SU-DHL-6 (cell line): ENCODE results near the gene JAK1.

Experiments used
- H2AFZ ChIP-seq: fragments of 200-600 bp; sonication (generic); 2 replicates; pipeline ENCODE4 v1.6.1; 2014; ENCODE audit warnings: low read depth, mild to moderate bottlenecking, moderate library complexity, mixed read lengths, antibody characterized with exemption, low read length; ENCODE audit not compliant: severe bottlenecking
- H3F3A ChIP-seq: fragments of 200-600 bp; shearing (Covaris generic); 2 replicates; pipeline ENCODE4 v1.6.0; 2016; ENCODE audit warnings: antibody characterized with exemption, mild to moderate bottlenecking; ENCODE audit not compliant: insufficient read depth
- H3K27ac ChIP-seq: fragments of 200-600 bp; sonication (generic); 2 replicates; pipeline ENCODE4 v1.5.1; 2016; ENCODE audit warnings: low read depth, mild to moderate bottlenecking, low read length, moderate library complexity, mixed read lengths
- H3K27me3 ChIP-seq: fragments of 200-600 bp; sonication (generic), shearing (Covaris generic); 2 replicates; pipeline ENCODE4 v1.6.0; 2014; ENCODE audit warnings: mild to moderate bottlenecking, low read length
- H3K36me3 ChIP-seq: fragments of 200-600 bp; sonication (generic); 2 replicates; pipeline ENCODE4 v1.6.1; 2014; ENCODE audit warnings: mild to moderate bottlenecking, low read length, mixed read lengths
- H3K4me2 ChIP-seq: fragments of 300-600, 200-600 bp; shearing (Covaris generic), sonication (generic); 2 replicates; pipeline ENCODE4 v1.6.0; 2014; ENCODE audit warnings: low read length, low read depth, mild to moderate bottlenecking; ENCODE audit not compliant: poor library complexity, severe bottlenecking
- H3K4me3 ChIP-seq: fragments of 200-600 bp; sonication (generic); 2 replicates; pipeline ENCODE4 v1.5.1; 2014; ENCODE audit warnings: antibody characterized with exemption, low read length, mild to moderate bottlenecking, mixed read lengths; ENCODE audit not compliant: insufficient read depth, poor library complexity, severe bottlenecking
- H3K79me2 ChIP-seq: fragments of 200-600 bp; sonication (generic); 2 replicates; pipeline ENCODE4 v1.6.1; 2014; ENCODE audit warnings: mild to moderate bottlenecking, low read length, moderate library complexity; ENCODE audit not compliant: insufficient read depth
- H3K9ac ChIP-seq: fragments of 200-600 bp; sonication (generic); 2 replicates; pipeline ENCODE4 v1.7.0; 2014; ENCODE audit warnings: mild to moderate bottlenecking, low read length
- H3K9me2 ChIP-seq: fragments of 200-600 bp; sonication (generic); replicated peaks from 2 replicates; pipeline ENCODE4 v1.6.1; 2014; ENCODE audit warnings: low read length; ENCODE audit not compliant: insufficient read depth
- H3K9me3 ChIP-seq: fragments of 200-600 bp; sonication (generic); 2 replicates; pipeline ENCODE4 v1.6.1; 2014; ENCODE audit warnings: low read length, mixed read lengths; ENCODE audit not compliant: insufficient read depth
- H4K20me1 ChIP-seq: fragments of 200-600 bp; sonication (generic); 2 replicates; pipeline ENCODE4 v1.6.1; 2014; ENCODE audit warnings: low read depth, mild to moderate bottlenecking, antibody characterized with exemption, low read length, moderate library complexity, mixed read lengths
- CTCF ChIP-seq: fragments of 200-600 bp; sonication (generic); IDR thresholded peaks from one replicate; pipeline ENCODE4 v1.5.1; 2017; ENCODE audit warnings: antibody characterized with exemption, mild to moderate bottlenecking, low read length, moderate library complexity; ENCODE audit not compliant: insufficient read depth, poor library complexity, severe bottlenecking
- EZH2phosphoT487 ChIP-seq: fragments of 200-600 bp; sonication (generic), shearing (Covaris generic); conservative IDR thresholded peaks from 2 replicates; pipeline ENCODE4 v1.6.1; 2018; ENCODE audit warnings: mild to moderate bottlenecking, antibody characterized with exemption, low read length, moderate library complexity, mixed read lengths

Gene JAK1

DNA sequence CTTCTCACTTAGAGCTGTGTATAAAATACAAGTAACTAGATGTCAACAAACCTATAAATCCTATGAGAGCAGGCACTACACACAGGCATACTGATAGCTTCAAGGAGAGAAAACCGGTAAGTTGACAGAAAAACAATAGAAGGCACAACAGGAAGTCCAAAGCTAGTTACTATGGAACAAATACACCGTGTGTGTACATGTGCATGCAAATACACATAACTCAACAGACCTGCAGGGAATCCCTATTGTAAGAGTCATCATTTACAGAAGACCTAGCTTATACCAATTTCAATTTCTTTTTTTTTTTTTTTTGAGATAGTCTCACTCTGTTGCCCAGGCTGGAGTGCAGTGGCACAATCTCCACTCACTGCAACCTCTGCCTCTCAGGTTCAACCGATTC is 26.3 kb downstream of the JAK1 start:
- TF ChIP-seq EZH2phosphoT487, result no peak
- no peak for TF ChIP-seq CTCF
- H3K27ac ChIP-seq, result no peak overlapping the region
- H3K79me2 ChIP-seq, result 0 out of 2 replicates have a peak, but pooled peaks cover 6% of the 10 kb centered on the region
- no peaks in the 10 kb centered on the region for H3K36me3 ChIP-seq
- no peaks in the 10 kb centered on the region for H3K27me3 ChIP-seq
- no peak overlapping the region for H3K9ac ChIP-seq
- no peak overlapping the region for H3K4me2 ChIP-seq
- no peaks in the 10 kb centered on the region for H3K9me2 ChIP-seq
- no peak overlapping the region for H2AFZ ChIP-seq
- no peak overlapping the region for H3K4me3 ChIP-seq
- peaks cover 46% of the 10 kb centered on the region for H4K20me1 ChIP-seq
- H3F3A ChIP-seq, result no peaks in the 10 kb centered on the region
- H3K9me3 ChIP-seq, result no peaks in the 10 kb centered on the region

DNA sequence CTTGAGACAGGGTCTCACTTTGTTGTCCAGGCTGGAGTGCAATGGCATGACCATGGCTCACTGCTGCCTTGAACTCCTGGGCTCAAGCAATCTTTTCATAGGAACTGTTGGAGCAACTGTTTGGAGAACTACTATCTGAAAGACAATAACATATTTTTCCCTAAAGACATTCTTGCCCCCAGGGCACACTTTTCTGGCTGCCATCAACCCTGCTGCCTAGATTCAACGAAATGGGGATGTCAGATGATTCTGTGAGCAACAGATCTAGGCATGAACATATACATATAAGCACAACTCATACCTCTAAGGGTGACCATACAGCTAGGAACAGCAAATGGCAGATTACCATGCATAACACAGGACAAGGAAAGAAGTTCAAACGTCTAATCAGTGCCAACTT is 27.4 kb downstream of the JAK1 start:
- Histone ChIP-seq H3K4me3 (no peak overlapping the region), H3K27me3 (no peaks in the 10 kb centered on the region), H4K20me1 (peaks cover 46% of the 10 kb centered on the region), H3K36me3 (no peaks in the 10 kb centered on the region), H3K27ac (no peak overlapping the region), H3K79me2 (0 out of 2 replicates have a peak, but pooled peaks cover 6% of the 10 kb centered on the region), H3K4me2 (no peak overlapping the region), H3F3A (no peaks in the 10 kb centered on the region), H3K9me2 (no peaks in the 10 kb centered on the region), H3K9ac (no peak overlapping the region), H2AFZ (no peak overlapping the region), H3K9me3 (no peaks in the 10 kb centered on the region)
- no peak for TF ChIP-seq EZH2phosphoT487
- TF ChIP-seq CTCF, result no peak

DNA sequence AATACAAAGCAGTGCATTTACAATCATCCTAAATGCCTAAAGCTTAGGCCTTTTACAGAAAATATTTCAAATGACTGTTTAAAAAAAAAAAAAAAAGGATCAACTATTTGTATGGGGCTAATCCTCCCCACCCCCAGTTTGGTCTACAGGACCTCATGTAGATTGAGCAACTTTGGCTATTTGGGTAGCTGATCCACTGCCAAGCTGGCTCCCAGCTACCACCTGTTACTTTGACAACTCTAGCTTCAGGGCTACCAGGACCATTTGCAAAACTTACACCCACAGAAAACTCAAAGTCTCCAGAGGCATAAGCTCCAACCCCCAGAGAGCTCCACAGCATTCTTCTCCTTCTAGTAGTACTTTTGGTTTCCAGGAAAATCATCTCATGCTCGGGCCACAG is 29.4 kb downstream of the JAK1 start:
- Histone ChIP-seq H3K79me2 (0 out of 2 replicates have a peak, but pooled peaks cover 6% of the 10 kb centered on the region), H3K27me3 (no peaks in the 10 kb centered on the region), H4K20me1 (peaks cover 48% of the 10 kb centered on the region), H3K4me2 (no peak overlapping the region), H3K4me3 (no peak overlapping the region), H3K9ac (no peak overlapping the region), H3K27ac (no peak overlapping the region), H3K9me2 (no peaks in the 10 kb centered on the region), H3K9me3 (no peaks in the 10 kb centered on the region), H2AFZ (no peak overlapping the region), H3F3A (no peaks in the 10 kb centered on the region), H3K36me3 (no peaks in the 10 kb centered on the region)
- TF ChIP-seq CTCF (no peak), EZH2phosphoT487 (no peak)
